B cell (primary cell): ENCODE results near the gene SAP130.

Source experiments
- CTCF ChIP-seq: fragments of 200-600 bp; IDR thresholded peaks from one replicate; pipeline ENCODE4 v1.8.0; 2022; ENCODE audit warnings: antibody characterized with exemption, mild to moderate bottlenecking
- EZH2 ChIP-seq: IDR thresholded peaks from 2 replicates; pipeline ENCODE4 v1.6.1; 2012; ENCODE audit warnings: borderline replicate concordance, low read depth, mild to moderate bottlenecking, moderate library complexity, low read length; ENCODE audit not compliant: insufficient read depth, poor library complexity, severe bottlenecking

GRCh38 chr2:128054104-128054885 is 26.4 kb upstream of the SAP130 start:
- TF ChIP-seq EZH2 (no peak), CTCF (no peak)
